ENCODE results near the gene RABGAP1.

- TF ChIP-seq CTCF (IDR thresholded peaks at IDR 0.05) (no peak), POLR2A (IDR thresholded peaks at IDR 0.05) (no peak)
Observed at GRCh38 chr9:123072407-123072995, 131.7 kb downstream of the RABGAP1 start.
